Measurements from ENCODE around the gene ADRA2C.

- no peak for TF ChIP-seq EZH2 (IDR thresholded peaks at IDR 0.05; ENCODE audit: low read length, unreplicated experiment)
- no peak for TF ChIP-seq CTCF (conservative IDR thresholded peaks at IDR 0.05; ENCODE audit: low read depth, low read length)
Measured at GRCh38 chr4:3791256-3791655, 25.1 kb downstream of the ADRA2C start.
